Hepatocyte (in vitro differentiated cells): Measurements from ENCODE around the gene ADPRS.

Experiments used
- EZH2 ChIP-seq: fragments of 200-600 bp; sonication (generic); IDR thresholded peaks from 2 replicates; pipeline ENCODE4 v1.6.1; 2016; ENCODE audit warnings: antibody characterized with exemption, mild to moderate bottlenecking, borderline replicate concordance
- EZH2phosphoT487 ChIP-seq: fragments of 200-600 bp; sonication (generic); IDR thresholded peaks from one replicate; pipeline ENCODE4 v1.6.1; 2018; ENCODE audit warnings: antibody characterized with exemption, mild to moderate bottlenecking, low read depth, moderate library complexity; ENCODE audit not compliant: unreplicated experiment, severe bottlenecking
- TF ChIP-seq, protein P1 (sequence below): fragments of 200-600 bp; sonication (generic); IDR thresholded peaks from 2 replicates; pipeline ENCODE4 v1.5.1; 2016; ENCODE audit warnings: antibody characterized with exemption, mild to moderate bottlenecking; ENCODE audit not compliant: poor library complexity

DNA sequence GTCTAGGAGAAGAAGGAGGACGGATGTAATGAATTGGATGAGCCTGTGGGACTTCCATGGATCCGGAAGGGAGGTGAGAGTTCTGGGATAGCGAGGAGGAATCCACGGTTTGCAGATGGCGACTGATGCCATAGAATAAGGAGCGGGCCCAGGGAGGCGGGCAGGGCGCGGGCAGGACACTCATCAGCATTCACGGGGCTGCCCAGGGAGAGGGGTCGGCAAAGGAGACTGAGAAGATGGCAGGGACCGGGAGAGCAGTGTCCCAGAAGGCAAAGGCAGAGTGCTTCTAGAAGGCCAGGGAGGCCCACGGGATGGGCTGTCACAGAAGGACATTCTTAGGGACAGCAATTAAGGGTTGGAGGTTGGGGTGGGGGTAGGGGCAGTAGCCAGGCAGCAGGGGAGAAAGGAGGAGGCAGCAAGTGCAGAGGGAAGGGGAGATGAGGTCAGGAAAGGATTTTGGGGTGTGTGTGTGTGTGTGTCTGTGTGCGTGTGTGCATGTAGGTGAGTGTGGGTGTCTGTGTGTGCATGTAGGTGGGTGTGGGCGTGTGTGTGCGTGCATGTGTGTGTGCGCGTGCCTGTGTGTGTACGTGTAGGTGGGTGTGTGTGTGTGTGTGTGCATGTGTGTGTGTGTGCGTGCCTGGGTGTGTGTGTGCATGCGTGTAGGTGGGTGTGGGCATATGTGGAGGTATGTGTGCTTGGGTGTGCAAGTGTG, 37.5 kb downstream of the ADPRS start:
- TF ChIP-seq, protein P1, sequence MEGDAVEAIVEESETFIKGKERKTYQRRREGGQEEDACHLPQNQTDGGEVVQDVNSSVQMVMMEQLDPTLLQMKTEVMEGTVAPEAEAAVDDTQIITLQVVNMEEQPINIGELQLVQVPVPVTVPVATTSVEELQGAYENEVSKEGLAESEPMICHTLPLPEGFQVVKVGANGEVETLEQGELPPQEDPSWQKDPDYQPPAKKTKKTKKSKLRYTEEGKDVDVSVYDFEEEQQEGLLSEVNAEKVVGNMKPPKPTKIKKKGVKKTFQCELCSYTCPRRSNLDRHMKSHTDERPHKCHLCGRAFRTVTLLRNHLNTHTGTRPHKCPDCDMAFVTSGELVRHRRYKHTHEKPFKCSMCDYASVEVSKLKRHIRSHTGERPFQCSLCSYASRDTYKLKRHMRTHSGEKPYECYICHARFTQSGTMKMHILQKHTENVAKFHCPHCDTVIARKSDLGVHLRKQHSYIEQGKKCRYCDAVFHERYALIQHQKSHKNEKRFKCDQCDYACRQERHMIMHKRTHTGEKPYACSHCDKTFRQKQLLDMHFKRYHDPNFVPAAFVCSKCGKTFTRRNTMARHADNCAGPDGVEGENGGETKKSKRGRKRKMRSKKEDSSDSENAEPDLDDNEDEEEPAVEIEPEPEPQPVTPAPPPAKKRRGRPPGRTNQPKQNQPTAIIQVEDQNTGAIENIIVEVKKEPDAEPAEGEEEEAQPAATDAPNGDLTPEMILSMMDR = no peak
- TF ChIP-seq EZH2 (no peak), EZH2phosphoT487 (no peak)
